Measurements from ENCODE around the gene SMIM45.

SMIM45 gene

DNA sequence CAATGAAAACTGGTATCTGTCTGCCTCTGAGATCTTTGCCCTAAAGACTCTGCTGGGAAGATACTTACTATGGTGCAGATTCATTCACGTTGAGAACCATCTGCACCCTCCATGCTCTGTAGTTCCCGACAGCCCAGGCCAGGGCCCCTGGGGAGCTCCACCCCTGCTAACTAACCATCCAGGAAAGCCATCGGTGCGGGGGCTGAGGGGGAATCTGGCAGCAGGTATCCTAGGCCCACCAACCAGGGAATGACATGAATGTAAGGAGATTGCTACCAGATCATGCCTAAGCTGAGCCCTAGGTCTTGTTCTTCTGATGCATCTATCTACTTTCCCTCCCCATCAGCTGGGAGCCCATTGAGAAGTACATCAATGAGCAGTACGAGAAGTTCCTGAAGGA lies 35.3 kb downstream of the SMIM45 start:
- H3K9me2 ChIP-seq (ENCODE audit: insufficient read depth, low read length): no peaks in the 10 kb centered on the region
- no peaks in the 10 kb centered on the region for H3K79me2 ChIP-seq (replicated peaks; ENCODE audit: insufficient read depth, low read length)
- H3K9ac ChIP-seq (ENCODE audit: low read length): no peak overlapping the region
- H2AFZ ChIP-seq (ENCODE audit: low read depth, low read length): no peak overlapping the region
- H3F3A ChIP-seq (ENCODE audit: insufficient read depth, low read length, poor library complexity, severe bottlenecking): no peaks in the 10 kb centered on the region
- no peaks in the 10 kb centered on the region for H3K9me3 ChIP-seq (ENCODE audit: low read length)
- peaks cover 2% of the 10 kb centered on the region for H4K20me1 ChIP-seq (ENCODE audit: insufficient read depth)
- no peak overlapping the region for H3K4me3 ChIP-seq (ENCODE audit: low read length)
- no peaks in the 10 kb centered on the region for H3K36me3 ChIP-seq (ENCODE audit: insufficient read depth, low read length)
- no peak overlapping the region for H3K27ac ChIP-seq (ENCODE audit: low read length)
- H3K4me2 ChIP-seq (ENCODE audit: low read length): no peak overlapping the region
- no peaks in the 10 kb centered on the region for H3K27me3 ChIP-seq (ENCODE audit: insufficient read depth, low read depth, low read length)
- TF ChIP-seq, protein P1, sequence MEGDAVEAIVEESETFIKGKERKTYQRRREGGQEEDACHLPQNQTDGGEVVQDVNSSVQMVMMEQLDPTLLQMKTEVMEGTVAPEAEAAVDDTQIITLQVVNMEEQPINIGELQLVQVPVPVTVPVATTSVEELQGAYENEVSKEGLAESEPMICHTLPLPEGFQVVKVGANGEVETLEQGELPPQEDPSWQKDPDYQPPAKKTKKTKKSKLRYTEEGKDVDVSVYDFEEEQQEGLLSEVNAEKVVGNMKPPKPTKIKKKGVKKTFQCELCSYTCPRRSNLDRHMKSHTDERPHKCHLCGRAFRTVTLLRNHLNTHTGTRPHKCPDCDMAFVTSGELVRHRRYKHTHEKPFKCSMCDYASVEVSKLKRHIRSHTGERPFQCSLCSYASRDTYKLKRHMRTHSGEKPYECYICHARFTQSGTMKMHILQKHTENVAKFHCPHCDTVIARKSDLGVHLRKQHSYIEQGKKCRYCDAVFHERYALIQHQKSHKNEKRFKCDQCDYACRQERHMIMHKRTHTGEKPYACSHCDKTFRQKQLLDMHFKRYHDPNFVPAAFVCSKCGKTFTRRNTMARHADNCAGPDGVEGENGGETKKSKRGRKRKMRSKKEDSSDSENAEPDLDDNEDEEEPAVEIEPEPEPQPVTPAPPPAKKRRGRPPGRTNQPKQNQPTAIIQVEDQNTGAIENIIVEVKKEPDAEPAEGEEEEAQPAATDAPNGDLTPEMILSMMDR (IDR thresholded peaks at IDR 0.05; ENCODE audit: poor library complexity, severe bottlenecking): no peak
- no peak for TF ChIP-seq EZH2 (IDR thresholded peaks at IDR 0.05; ENCODE audit: borderline replicate concordance, insufficient read depth, low read length, poor library complexity, severe bottlenecking)
- TF ChIP-seq TAF1 (IDR thresholded peaks at IDR 0.05; ENCODE audit: low read depth): no peak
- no peak for TF ChIP-seq EP300 (conservative IDR thresholded peaks at IDR 0.05; ENCODE audit: poor library complexity, severe bottlenecking)
- TF ChIP-seq MXI1 (conservative IDR thresholded peaks at IDR 0.05; ENCODE audit: poor library complexity, severe bottlenecking): no peak
- TF ChIP-seq, protein P2, sequence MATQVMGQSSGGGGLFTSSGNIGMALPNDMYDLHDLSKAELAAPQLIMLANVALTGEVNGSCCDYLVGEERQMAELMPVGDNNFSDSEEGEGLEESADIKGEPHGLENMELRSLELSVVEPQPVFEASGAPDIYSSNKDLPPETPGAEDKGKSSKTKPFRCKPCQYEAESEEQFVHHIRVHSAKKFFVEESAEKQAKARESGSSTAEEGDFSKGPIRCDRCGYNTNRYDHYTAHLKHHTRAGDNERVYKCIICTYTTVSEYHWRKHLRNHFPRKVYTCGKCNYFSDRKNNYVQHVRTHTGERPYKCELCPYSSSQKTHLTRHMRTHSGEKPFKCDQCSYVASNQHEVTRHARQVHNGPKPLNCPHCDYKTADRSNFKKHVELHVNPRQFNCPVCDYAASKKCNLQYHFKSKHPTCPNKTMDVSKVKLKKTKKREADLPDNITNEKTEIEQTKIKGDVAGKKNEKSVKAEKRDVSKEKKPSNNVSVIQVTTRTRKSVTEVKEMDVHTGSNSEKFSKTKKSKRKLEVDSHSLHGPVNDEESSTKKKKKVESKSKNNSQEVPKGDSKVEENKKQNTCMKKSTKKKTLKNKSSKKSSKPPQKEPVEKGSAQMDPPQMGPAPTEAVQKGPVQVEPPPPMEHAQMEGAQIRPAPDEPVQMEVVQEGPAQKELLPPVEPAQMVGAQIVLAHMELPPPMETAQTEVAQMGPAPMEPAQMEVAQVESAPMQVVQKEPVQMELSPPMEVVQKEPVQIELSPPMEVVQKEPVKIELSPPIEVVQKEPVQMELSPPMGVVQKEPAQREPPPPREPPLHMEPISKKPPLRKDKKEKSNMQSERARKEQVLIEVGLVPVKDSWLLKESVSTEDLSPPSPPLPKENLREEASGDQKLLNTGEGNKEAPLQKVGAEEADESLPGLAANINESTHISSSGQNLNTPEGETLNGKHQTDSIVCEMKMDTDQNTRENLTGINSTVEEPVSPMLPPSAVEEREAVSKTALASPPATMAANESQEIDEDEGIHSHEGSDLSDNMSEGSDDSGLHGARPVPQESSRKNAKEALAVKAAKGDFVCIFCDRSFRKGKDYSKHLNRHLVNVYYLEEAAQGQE (IDR thresholded peaks at IDR 0.05; ENCODE audit: borderline replicate concordance): no peak
- TF ChIP-seq RAD21 (conservative IDR thresholded peaks at IDR 0.05): no peak
- TF ChIP-seq SMC3 (conservative IDR thresholded peaks at IDR 0.05; ENCODE audit: poor library complexity): no peak
- no peak for TF ChIP-seq POLR2AphosphoS5 (IDR thresholded peaks at IDR 0.05)

DNA sequence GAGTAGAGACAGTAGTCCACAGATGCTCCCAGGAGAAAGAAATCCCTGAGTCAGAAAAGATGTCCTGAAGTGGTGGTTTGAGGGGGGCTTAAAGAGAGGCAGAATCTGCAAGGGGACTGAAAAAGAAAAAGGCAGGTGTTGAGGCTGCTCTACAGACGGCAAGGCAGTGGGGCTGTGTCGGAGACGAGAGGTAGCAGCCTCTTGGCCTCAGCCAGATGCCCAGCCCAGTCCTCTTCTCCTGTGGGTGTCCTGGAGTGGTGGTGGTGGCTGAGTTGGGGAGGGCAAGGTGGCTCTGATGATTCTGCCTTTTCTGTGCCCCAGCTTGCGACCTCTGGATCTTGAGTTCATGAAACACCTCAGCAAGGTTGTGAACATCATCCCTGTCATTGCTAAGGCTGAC lies 37.3 kb downstream of the SMIM45 start:
- Histone ChIP-seq H3K36me3 (ENCODE audit: insufficient read depth, low read length) (no peaks in the 10 kb centered on the region), H3K9me3 (ENCODE audit: low read length) (no peaks in the 10 kb centered on the region)
- TF ChIP-seq EP300 (conservative IDR thresholded peaks at IDR 0.05; ENCODE audit: poor library complexity, severe bottlenecking): no peak

DNA sequence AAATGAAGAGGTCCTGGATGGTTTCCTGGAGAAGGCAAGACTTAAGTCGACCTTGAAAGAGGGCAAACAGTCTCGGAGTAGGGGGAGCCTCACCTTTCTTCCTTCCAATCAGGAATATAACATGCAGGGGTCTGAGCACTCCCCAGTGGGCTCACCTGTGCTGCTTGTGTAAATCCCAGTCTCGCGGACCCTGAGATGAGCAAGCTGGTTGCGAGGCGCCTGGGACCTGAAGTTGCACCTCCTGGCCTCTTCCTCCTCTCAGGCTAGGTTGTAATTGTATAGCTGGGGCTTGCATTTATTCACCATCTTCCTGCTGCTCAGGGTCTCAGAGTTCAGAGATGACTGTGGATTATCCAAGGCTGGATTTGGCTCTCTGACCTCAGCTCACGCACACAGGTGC lies 39.2 kb downstream of the SMIM45 start:
- H4K20me1 ChIP-seq (ENCODE audit: insufficient read depth): no peaks in the 10 kb centered on the region
- no peaks in the 10 kb centered on the region for H3K9me2 ChIP-seq (ENCODE audit: insufficient read depth, low read length)
- TF ChIP-seq SMC3 (conservative IDR thresholded peaks at IDR 0.05; ENCODE audit: poor library complexity) (no peak), TAF1 (IDR thresholded peaks at IDR 0.05; ENCODE audit: low read depth) (no peak), MXI1 (conservative IDR thresholded peaks at IDR 0.05; ENCODE audit: poor library complexity, severe bottlenecking) (no peak)
- TF ChIP-seq, protein P2 (IDR thresholded peaks at IDR 0.05; ENCODE audit: borderline replicate concordance): no peak
- TF ChIP-seq, protein P1 (IDR thresholded peaks at IDR 0.05; ENCODE audit: poor library complexity, severe bottlenecking): no peak
- no peak overlapping the region for H3K9ac ChIP-seq (ENCODE audit: low read length)
- no peaks in the 10 kb centered on the region for H3K9me3 ChIP-seq (ENCODE audit: low read length)
- peaks cover 6% of the 10 kb centered on the region for H3K36me3 ChIP-seq (ENCODE audit: insufficient read depth, low read length)
- H2AFZ ChIP-seq (ENCODE audit: low read depth, low read length): no peak overlapping the region
- H3K27me3 ChIP-seq (ENCODE audit: insufficient read depth, low read depth, low read length): no peaks in the 10 kb centered on the region
- no peaks in the 10 kb centered on the region for H3K79me2 ChIP-seq (replicated peaks; ENCODE audit: insufficient read depth, low read length)
- H3K27ac ChIP-seq (ENCODE audit: low read length): no peak overlapping the region
- no peak overlapping the region for H3K4me2 ChIP-seq (ENCODE audit: low read length)
- H3F3A ChIP-seq (ENCODE audit: insufficient read depth, low read length, poor library complexity, severe bottlenecking): no peaks in the 10 kb centered on the region
- no peak overlapping the region for H3K4me3 ChIP-seq (ENCODE audit: low read length)

More for the DNA sequence above, 37.3 kb downstream of the SMIM45 start:
- H4K20me1 ChIP-seq (ENCODE audit: insufficient read depth): peaks cover 2% of the 10 kb centered on the region
- no peak overlapping the region for H3K4me3 ChIP-seq (ENCODE audit: low read length)
- no peak overlapping the region for H2AFZ ChIP-seq (ENCODE audit: low read depth, low read length)
- no peaks in the 10 kb centered on the region for H3K9me2 ChIP-seq (ENCODE audit: insufficient read depth, low read length)
- H3K27ac ChIP-seq (ENCODE audit: low read length): no peak overlapping the region
- no peaks in the 10 kb centered on the region for H3K27me3 ChIP-seq (ENCODE audit: insufficient read depth, low read depth, low read length)
- no peaks in the 10 kb centered on the region for H3F3A ChIP-seq (ENCODE audit: insufficient read depth, low read length, poor library complexity, severe bottlenecking)
- H3K9ac ChIP-seq (ENCODE audit: low read length): no peak overlapping the region
- no peak overlapping the region for H3K4me2 ChIP-seq (ENCODE audit: low read length)
- H3K79me2 ChIP-seq (replicated peaks; ENCODE audit: insufficient read depth, low read length): no peaks in the 10 kb centered on the region

All from neural cell (in vitro differentiated cells).